Measurements from ENCODE around the gene POLR2J3.
"Not testable (repeated sequence)": the region's sequence is repeated elsewhere in the genome, so short reads cannot be mapped to it uniquely, and the experiment has no call there.

GRCh38 chr7:102614346-102614697, 41.9 kb upstream of the POLR2J3 start:
- TF ChIP-seq POLR2A, CTCF (IDR thresholded peaks at IDR 0.05): not testable (repeated sequence)

Data from uterus (tissue), 2 donors.